Measurements from ENCODE around the gene NUDT13.

- TF ChIP-seq EZH2 (IDR thresholded peaks at IDR 0.05; ENCODE audit: insufficient read depth, poor library complexity, severe bottlenecking) (no peak), EZH2phosphoT487 (IDR thresholded peaks at IDR 0.05; ENCODE audit: insufficient read depth, low read depth) (no peak)
Observed at GRCh38 chr10:73139251-73139650, 29.0 kb downstream of the NUDT13 start.

Measured in GM23248 (cell line).